ENCODE data around the gene NXPE4. TPM values are rescaled to one million over a fixed set of nuclear protein-coding genes. Genes with fewer than 3 reads are reported as not detected.

NXPE4 gene
- total and polyA plus RNA-seq, 4 donors, result not detected

GRCh38 chr11:114596175-114596919 lies 761 bp upstream of the NXPE4 start:
- H3K36me3 ChIP-seq (ENCODE audit: control insufficient read depth in 4 of 4, insufficient read depth in 4 of 4, low read length in 4 of 4), result no peaks in the 10 kb centered on the region
- DNase-seq, result no peak
- H3K9ac ChIP-seq (ENCODE audit: insufficient read depth in 1 of 2, low read length in 2 of 2), result no peak overlapping the region
- H3K27ac ChIP-seq (ENCODE audit: low read depth in 1 of 2, low read length in 1 of 2), result no peak overlapping the region
- no peaks in the 10 kb centered on the region for H3K4me1 ChIP-seq (ENCODE audit: control insufficient read depth in 5 of 5, insufficient read depth in 5 of 5, low read length in 5 of 5)
- no peak overlapping the region for H3K4me3 ChIP-seq
- TF ChIP-seq, protein P1, sequence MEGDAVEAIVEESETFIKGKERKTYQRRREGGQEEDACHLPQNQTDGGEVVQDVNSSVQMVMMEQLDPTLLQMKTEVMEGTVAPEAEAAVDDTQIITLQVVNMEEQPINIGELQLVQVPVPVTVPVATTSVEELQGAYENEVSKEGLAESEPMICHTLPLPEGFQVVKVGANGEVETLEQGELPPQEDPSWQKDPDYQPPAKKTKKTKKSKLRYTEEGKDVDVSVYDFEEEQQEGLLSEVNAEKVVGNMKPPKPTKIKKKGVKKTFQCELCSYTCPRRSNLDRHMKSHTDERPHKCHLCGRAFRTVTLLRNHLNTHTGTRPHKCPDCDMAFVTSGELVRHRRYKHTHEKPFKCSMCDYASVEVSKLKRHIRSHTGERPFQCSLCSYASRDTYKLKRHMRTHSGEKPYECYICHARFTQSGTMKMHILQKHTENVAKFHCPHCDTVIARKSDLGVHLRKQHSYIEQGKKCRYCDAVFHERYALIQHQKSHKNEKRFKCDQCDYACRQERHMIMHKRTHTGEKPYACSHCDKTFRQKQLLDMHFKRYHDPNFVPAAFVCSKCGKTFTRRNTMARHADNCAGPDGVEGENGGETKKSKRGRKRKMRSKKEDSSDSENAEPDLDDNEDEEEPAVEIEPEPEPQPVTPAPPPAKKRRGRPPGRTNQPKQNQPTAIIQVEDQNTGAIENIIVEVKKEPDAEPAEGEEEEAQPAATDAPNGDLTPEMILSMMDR (IDR thresholded peaks at IDR 0.05; ENCODE audit: control extremely low read depth, extremely low read depth), result no peak
- H3K9me3 ChIP-seq (ENCODE audit: control insufficient read depth in 4 of 4, insufficient read depth in 3 of 4, low read length in 3 of 4), result no peaks in the 10 kb centered on the region
- no peak for ATAC-seq (ENCODE audit: insufficient read depth, low FRiP score)
- WGBS, 2 donors, result 70 to 74% methylated on average over 1 of the region's 1 CpG
- no peaks in the 10 kb centered on the region for H3K27me3 ChIP-seq (ENCODE audit: control insufficient read depth in 3 of 3, insufficient read depth in 3 of 3, low read length in 2 of 3)

DNA sequence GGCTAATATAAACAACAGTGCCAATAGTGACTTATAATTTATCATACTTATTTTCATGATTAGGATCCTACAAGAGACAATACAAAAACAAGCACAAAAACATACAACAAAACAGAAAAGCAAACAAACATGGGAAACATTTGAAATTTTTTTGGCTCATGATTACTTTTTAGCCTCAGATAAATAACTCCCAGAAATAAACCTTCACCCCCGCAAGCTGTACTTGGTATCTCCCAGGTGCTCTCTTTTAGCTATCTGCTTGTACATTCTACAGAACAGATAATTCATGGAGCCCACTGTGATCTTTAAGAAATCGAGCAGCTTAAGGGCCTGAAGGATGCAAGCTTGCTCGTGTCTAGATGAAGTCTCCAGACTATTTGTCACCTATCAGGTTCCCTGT lies 883 bp downstream of the NXPE4 start:
- Histone ChIP-seq H3K27me3 (ENCODE audit: control insufficient read depth in 3 of 3, insufficient read depth in 3 of 3, low read length in 2 of 3) (no peaks in the 10 kb centered on the region), H3K9me3 (ENCODE audit: control insufficient read depth in 4 of 4, insufficient read depth in 3 of 4, low read length in 3 of 4) (no peaks in the 10 kb centered on the region), H3K4me3 (no peak overlapping the region), H3K36me3 (ENCODE audit: control insufficient read depth in 4 of 4, insufficient read depth in 4 of 4, low read length in 4 of 4) (no peaks in the 10 kb centered on the region), H3K9ac (ENCODE audit: insufficient read depth in 1 of 2, low read length in 2 of 2) (no peak overlapping the region), H3K27ac (ENCODE audit: low read depth in 1 of 2, low read length in 1 of 2) (no peak overlapping the region), H3K4me1 (ENCODE audit: control insufficient read depth in 5 of 5, insufficient read depth in 5 of 5, low read length in 5 of 5) (no peaks in the 10 kb centered on the region)
- WGBS, 2 donors, result 75 to 84% methylated on average over 3 of the region's 3 CpGs
- ATAC-seq (ENCODE audit: insufficient read depth, low FRiP score) (no peak), DNase-seq (no peak)
- TF ChIP-seq, protein P1 (IDR thresholded peaks at IDR 0.05; ENCODE audit: control extremely low read depth, extremely low read depth), result no peak

DNA sequence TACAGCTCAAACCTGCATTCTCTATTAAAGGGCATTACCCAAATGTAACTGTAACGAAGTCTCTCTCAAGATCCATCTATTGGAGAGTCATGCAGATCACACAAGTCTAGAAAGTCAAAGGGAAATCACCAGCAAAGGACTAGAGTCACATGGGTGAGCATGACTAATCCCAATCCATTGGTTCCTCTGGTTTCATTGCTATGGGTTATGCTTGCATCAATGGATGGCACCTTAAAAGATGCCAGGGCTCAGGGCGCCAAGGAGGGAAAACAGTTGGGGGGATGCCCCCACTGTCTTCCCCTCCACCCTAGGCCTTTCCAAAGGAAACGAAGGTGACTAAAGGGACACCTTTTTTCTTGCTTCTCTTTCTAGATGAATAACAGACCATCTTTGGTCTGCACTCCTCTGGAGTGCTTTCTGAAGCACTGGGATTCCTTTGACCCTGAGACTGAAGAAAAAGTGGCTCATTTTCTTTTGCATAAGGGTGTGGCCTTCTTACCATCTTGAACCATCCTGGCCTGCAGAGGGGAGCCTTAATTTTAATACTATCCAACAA lies 8.1 kb downstream of the NXPE4 start:
- Histone ChIP-seq H3K27ac (ENCODE audit: low read depth in 1 of 2, low read length in 1 of 2) (no peak overlapping the region), H3K4me3 (no peak overlapping the region), H3K36me3 (ENCODE audit: control insufficient read depth in 4 of 4, insufficient read depth in 4 of 4, low read length in 4 of 4) (no peaks in the 10 kb centered on the region), H3K9ac (ENCODE audit: insufficient read depth in 1 of 2, low read length in 2 of 2) (no peak overlapping the region), H3K9me3 (ENCODE audit: control insufficient read depth in 4 of 4, insufficient read depth in 3 of 4, low read length in 3 of 4) (peaks cover 0 to 31% (median 19%) of the 10 kb centered on the region in 4 donors), H3K27me3 (ENCODE audit: control insufficient read depth in 3 of 3, insufficient read depth in 3 of 3, low read length in 2 of 3) (no peaks in the 10 kb centered on the region), H3K4me1 (ENCODE audit: control insufficient read depth in 5 of 5, insufficient read depth in 5 of 5, low read length in 5 of 5) (no peaks in the 10 kb centered on the region)
- 87 to 92% methylated on average over 3 of the region's 3 CpGs for WGBS, 2 donors
- TF ChIP-seq, protein P1 (IDR thresholded peaks at IDR 0.05; ENCODE audit: control extremely low read depth, extremely low read depth), result no peak
- no peak for ATAC-seq (ENCODE audit: insufficient read depth, low FRiP score)
- DNase-seq, result no peak
